ENCODE measurements around the gene YKT6.
"Not testable (repeated sequence)": the region's sequence is repeated elsewhere in the genome, so short reads cannot be mapped to it uniquely, and the experiment has no call there.

Gene YKT6

GRCh38 chr7:44172352-44172751, 28.4 kb upstream of the YKT6 start:
- H3K9me3 ChIP-seq (ENCODE audit: control insufficient read depth in 5 of 5, low read length in 5 of 5), result no peaks in the 10 kb centered on the region
- H3K9ac ChIP-seq (ENCODE audit: low read length in 5 of 5), result no peak overlapping the region
- H3K27ac ChIP-seq (ENCODE audit: low read depth, low read length), result no peak overlapping the region
- peaks cover 0 to 6% (median 3%) of the 10 kb centered on the region in 5 donors for H3K27me3 ChIP-seq (ENCODE audit: control insufficient read depth in 5 of 5, insufficient read depth in 4 of 5, low read length in 5 of 5)
- H3K4me1 ChIP-seq (ENCODE audit: control insufficient read depth in 5 of 5, insufficient read depth in 5 of 5, low read length in 5 of 5), result no peaks in the 10 kb centered on the region
- H3K36me3 ChIP-seq (ENCODE audit: control insufficient read depth in 5 of 5, insufficient read depth in 5 of 5, low read length in 5 of 5), result no peaks in the 10 kb centered on the region
- H3K4me3 ChIP-seq (ENCODE audit: low read depth in 1 of 5, low read length in 5 of 5), result no peak overlapping the region

GRCh38 chr7:44172803-44173424, 27.9 kb upstream of the YKT6 start:
- Histone ChIP-seq H3K27me3 (ENCODE audit: control insufficient read depth in 5 of 5, insufficient read depth in 4 of 5, low read length in 5 of 5) (peaks cover 0 to 10% (median 5%) of the 10 kb centered on the region in 5 donors), H3K9ac (ENCODE audit: low read length in 5 of 5) (no peak overlapping the region), H3K4me3 (ENCODE audit: low read depth in 1 of 5, low read length in 5 of 5) (no peak overlapping the region), H3K9me3 (ENCODE audit: control insufficient read depth in 5 of 5, low read length in 5 of 5) (no peaks in the 10 kb centered on the region), H3K27ac (ENCODE audit: low read depth, low read length) (no peak overlapping the region), H3K4me1 (ENCODE audit: control insufficient read depth in 5 of 5, insufficient read depth in 5 of 5, low read length in 5 of 5) (no peaks in the 10 kb centered on the region), H3K36me3 (ENCODE audit: control insufficient read depth in 5 of 5, insufficient read depth in 5 of 5, low read length in 5 of 5) (no peaks in the 10 kb centered on the region)

- Histone ChIP-seq H3K27me3 (ENCODE audit: control insufficient read depth in 5 of 5, insufficient read depth in 4 of 5, low read length in 5 of 5) (peaks cover 0 to 14% (median 5%) of the 10 kb centered on the region in 5 donors), H3K4me1 (ENCODE audit: control insufficient read depth in 5 of 5, insufficient read depth in 5 of 5, low read length in 5 of 5) (no peaks in the 10 kb centered on the region), H3K27ac (ENCODE audit: low read depth, low read length) (no peak overlapping the region), H3K9me3 (ENCODE audit: control insufficient read depth in 5 of 5, low read length in 5 of 5) (no peaks in the 10 kb centered on the region), H3K36me3 (ENCODE audit: control insufficient read depth in 5 of 5, insufficient read depth in 5 of 5, low read length in 5 of 5) (no peaks in the 10 kb centered on the region), H3K9ac (ENCODE audit: low read length in 5 of 5) (no peak overlapping the region), H3K4me3 (ENCODE audit: low read depth in 1 of 5, low read length in 5 of 5) (no peak overlapping the region)
Measured at GRCh38 chr7:44173911-44174693, 26.7 kb upstream of the YKT6 start.

DNA sequence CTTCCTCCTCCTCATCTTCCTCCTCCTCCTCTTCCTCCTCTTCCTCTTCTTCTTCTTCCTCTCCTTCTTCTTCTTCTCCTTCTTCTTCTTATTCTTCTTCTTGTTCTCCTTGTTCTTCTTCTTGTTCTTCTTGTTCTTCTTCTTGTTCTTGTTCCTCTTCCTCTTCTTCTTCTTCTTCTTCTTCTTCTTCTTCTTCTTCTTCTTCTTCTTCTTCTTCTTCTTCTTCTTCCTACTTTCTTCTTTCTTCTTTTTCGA, 26.2 kb upstream of the YKT6 start:
- H3K27ac ChIP-seq (ENCODE audit: low read depth, low read length); H3K4me3 ChIP-seq (ENCODE audit: low read depth in 1 of 5, low read length in 5 of 5); H3K36me3 ChIP-seq (ENCODE audit: control insufficient read depth in 5 of 5, insufficient read depth in 5 of 5, low read length in 5 of 5); H3K9ac ChIP-seq (ENCODE audit: low read length in 5 of 5); H3K9me3 ChIP-seq (ENCODE audit: control insufficient read depth in 5 of 5, low read length in 5 of 5); H3K4me1 ChIP-seq (ENCODE audit: control insufficient read depth in 5 of 5, insufficient read depth in 5 of 5, low read length in 5 of 5): not testable (repeated sequence)
- peaks cover 0 to 14% (median 5%) of the 10 kb centered on the region in 5 donors for H3K27me3 ChIP-seq (ENCODE audit: control insufficient read depth in 5 of 5, insufficient read depth in 4 of 5, low read length in 5 of 5)

- Histone ChIP-seq H3K4me1 (ENCODE audit: control insufficient read depth in 5 of 5, insufficient read depth in 5 of 5, low read length in 5 of 5) (no peaks in the 10 kb centered on the region), H3K9ac (ENCODE audit: low read length in 5 of 5) (no peak overlapping the region), H3K27me3 (ENCODE audit: control insufficient read depth in 5 of 5, insufficient read depth in 4 of 5, low read length in 5 of 5) (peaks cover 0 to 14% (median 5%) of the 10 kb centered on the region in 5 donors), H3K9me3 (ENCODE audit: control insufficient read depth in 5 of 5, low read length in 5 of 5) (no peaks in the 10 kb centered on the region), H3K36me3 (ENCODE audit: control insufficient read depth in 5 of 5, insufficient read depth in 5 of 5, low read length in 5 of 5) (no peaks in the 10 kb centered on the region), H3K27ac (ENCODE audit: low read depth, low read length) (no peak overlapping the region), H3K4me3 (ENCODE audit: low read depth in 1 of 5, low read length in 5 of 5) (no peak overlapping the region)
Measured at GRCh38 chr7:44175730-44176129, 25.0 kb upstream of the YKT6 start.

- no peaks in the 10 kb centered on the region for H3K4me1 ChIP-seq (ENCODE audit: control insufficient read depth in 5 of 5, insufficient read depth in 5 of 5, low read length in 5 of 5)
- no peak overlapping the region for H3K27ac ChIP-seq (ENCODE audit: low read depth, low read length)
- peaks cover 0 to 16% (median 5%) of the 10 kb centered on the region in 5 donors for H3K27me3 ChIP-seq (ENCODE audit: control insufficient read depth in 5 of 5, insufficient read depth in 4 of 5, low read length in 5 of 5)
- no peaks in the 10 kb centered on the region for H3K9me3 ChIP-seq (ENCODE audit: control insufficient read depth in 5 of 5, low read length in 5 of 5)
- H3K9ac ChIP-seq (ENCODE audit: low read length in 5 of 5), result no peak overlapping the region
- no peaks in the 10 kb centered on the region for H3K36me3 ChIP-seq (ENCODE audit: control insufficient read depth in 5 of 5, insufficient read depth in 5 of 5, low read length in 5 of 5)
- no peak overlapping the region for H3K4me3 ChIP-seq (ENCODE audit: low read depth in 1 of 5, low read length in 5 of 5)
Measured at GRCh38 chr7:44176486-44176885, 24.3 kb upstream of the YKT6 start.

DNA sequence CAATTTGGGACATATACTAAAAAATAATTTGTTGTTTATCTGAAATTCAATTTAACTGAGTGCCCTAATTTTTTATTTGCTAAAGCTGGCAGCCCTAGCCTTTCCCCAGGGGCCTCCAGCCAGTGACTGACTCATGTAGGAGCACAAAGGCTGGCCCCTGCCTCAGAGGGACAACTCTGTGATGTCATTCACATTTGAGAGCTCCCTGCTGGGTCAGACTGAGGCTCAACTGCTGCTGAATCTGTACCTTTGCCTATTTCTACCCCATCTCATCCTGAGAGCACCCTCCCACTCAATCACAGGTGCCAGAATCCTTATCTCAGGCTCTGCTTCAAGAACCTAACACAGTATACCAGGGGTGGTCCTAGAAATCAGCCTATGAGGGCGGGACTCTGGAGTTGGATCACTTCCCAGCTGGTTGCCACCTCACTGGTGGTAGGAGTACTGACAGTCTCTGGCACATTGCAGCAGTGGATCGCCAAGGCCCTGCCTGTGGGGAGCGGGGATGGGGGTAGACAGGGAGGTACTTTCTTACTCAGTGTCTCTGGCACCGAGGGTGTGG, 23.1 kb upstream of the YKT6 start:
- H3K4me3 ChIP-seq (ENCODE audit: low read depth in 1 of 5, low read length in 5 of 5), result no peak overlapping the region
- H3K36me3 ChIP-seq (ENCODE audit: control insufficient read depth in 5 of 5, insufficient read depth in 5 of 5, low read length in 5 of 5), result no peaks in the 10 kb centered on the region
- H3K9me3 ChIP-seq (ENCODE audit: control insufficient read depth in 5 of 5, low read length in 5 of 5), result peaks cover 6 to 9% (median 7%) of the 10 kb centered on the region in 5 donors
- no peaks in the 10 kb centered on the region for H3K4me1 ChIP-seq (ENCODE audit: control insufficient read depth in 5 of 5, insufficient read depth in 5 of 5, low read length in 5 of 5)
- H3K27me3 ChIP-seq (ENCODE audit: control insufficient read depth in 5 of 5, insufficient read depth in 4 of 5, low read length in 5 of 5), result peaks cover 0 to 19% (median 5%) of the 10 kb centered on the region in 5 donors
- H3K9ac ChIP-seq (ENCODE audit: low read length in 5 of 5), result no peak overlapping the region
- no peak overlapping the region for H3K27ac ChIP-seq (ENCODE audit: low read depth, low read length)

GRCh38 chr7:44180631-44181030, 20.1 kb upstream of the YKT6 start:
- Histone ChIP-seq H3K36me3 (ENCODE audit: control insufficient read depth in 5 of 5, insufficient read depth in 5 of 5, low read length in 5 of 5) (no peaks in the 10 kb centered on the region), H3K27ac (ENCODE audit: low read depth, low read length) (no peak overlapping the region), H3K9me3 (ENCODE audit: control insufficient read depth in 5 of 5, low read length in 5 of 5) (peaks cover 7 to 15% (median 14%) of the 10 kb centered on the region in 5 donors), H3K27me3 (ENCODE audit: control insufficient read depth in 5 of 5, insufficient read depth in 4 of 5, low read length in 5 of 5) (peaks cover 0 to 19% (median 8%) of the 10 kb centered on the region in 5 donors), H3K9ac (ENCODE audit: low read length in 5 of 5) (no peak overlapping the region), H3K4me1 (ENCODE audit: control insufficient read depth in 5 of 5, insufficient read depth in 5 of 5, low read length in 5 of 5) (no peaks in the 10 kb centered on the region), H3K4me3 (ENCODE audit: low read depth in 1 of 5, low read length in 5 of 5) (no peak overlapping the region)

DNA sequence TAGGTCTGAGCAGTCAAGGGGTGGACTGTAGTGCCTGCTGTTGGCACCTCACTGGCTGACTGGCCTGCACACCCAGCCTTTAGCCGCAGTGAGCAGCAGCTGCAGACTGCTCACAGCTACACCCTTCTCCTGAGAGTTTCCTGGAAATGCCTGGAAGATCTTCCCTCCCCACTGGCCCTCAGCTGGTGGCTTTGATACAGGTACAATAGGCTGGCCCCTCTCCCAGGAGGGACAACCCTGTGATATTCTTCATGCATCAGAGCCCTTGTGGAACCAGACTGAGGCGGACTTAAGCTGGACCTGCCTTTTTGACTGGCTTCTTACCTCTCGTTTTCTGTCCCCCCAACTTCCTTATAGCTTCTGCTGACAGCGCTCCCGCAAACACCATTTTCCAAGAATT, 18.0 kb upstream of the YKT6 start:
- no peak overlapping the region for H3K9ac ChIP-seq (ENCODE audit: low read length in 5 of 5)
- H3K9me3 ChIP-seq (ENCODE audit: control insufficient read depth in 5 of 5, low read length in 5 of 5), result peaks cover 7 to 15% (median 14%) of the 10 kb centered on the region in 5 donors
- H3K36me3 ChIP-seq (ENCODE audit: control insufficient read depth in 5 of 5, insufficient read depth in 5 of 5, low read length in 5 of 5), result no peaks in the 10 kb centered on the region
- H3K27me3 ChIP-seq (ENCODE audit: control insufficient read depth in 5 of 5, insufficient read depth in 4 of 5, low read length in 5 of 5), result peaks cover 0 to 14% (median 4%) of the 10 kb centered on the region in 5 donors
- H3K4me3 ChIP-seq (ENCODE audit: low read depth in 1 of 5, low read length in 5 of 5), result no peak overlapping the region
- no peaks in the 10 kb centered on the region for H3K4me1 ChIP-seq (ENCODE audit: control insufficient read depth in 5 of 5, insufficient read depth in 5 of 5, low read length in 5 of 5)
- no peak overlapping the region for H3K27ac ChIP-seq (ENCODE audit: low read depth, low read length)

GRCh38 chr7:44183386-44183785, 17.4 kb upstream of the YKT6 start:
- Histone ChIP-seq H3K27ac (ENCODE audit: low read depth, low read length) (no peak overlapping the region), H3K4me3 (ENCODE audit: low read depth in 1 of 5, low read length in 5 of 5) (no peak overlapping the region), H3K9me3 (ENCODE audit: control insufficient read depth in 5 of 5, low read length in 5 of 5) (peaks cover 7 to 15% (median 14%) of the 10 kb centered on the region in 5 donors), H3K27me3 (ENCODE audit: control insufficient read depth in 5 of 5, insufficient read depth in 4 of 5, low read length in 5 of 5) (peaks cover 0 to 8% (median 3%) of the 10 kb centered on the region in 5 donors), H3K4me1 (ENCODE audit: control insufficient read depth in 5 of 5, insufficient read depth in 5 of 5, low read length in 5 of 5) (no peaks in the 10 kb centered on the region), H3K36me3 (ENCODE audit: control insufficient read depth in 5 of 5, insufficient read depth in 5 of 5, low read length in 5 of 5) (no peaks in the 10 kb centered on the region), H3K9ac (ENCODE audit: low read length in 5 of 5) (no peak overlapping the region)

Measured in subcutaneous abdominal adipose tissue (tissue), 5 donors.